Kidney (tissue), 14 donors: ENCODE data around the gene FARP2. TPM values are rescaled to one million over a fixed set of nuclear protein-coding genes. Genes with fewer than 3 reads are reported as not detected.

Source experiments
- DNase-seq, 5 donors: peaks; one replicate each; pipeline ENCODE4 v3.0.0-alpha.2; 2013 to 2020
- FAIRE-seq: peaks from 2 replicates; lab custom pipeline; 2012; peaks lifted over from hg19 to GRCh38; lab: Jason Lieb, UNC
- H3K27ac ChIP-seq, 2 donors: one replicate each; pipeline ENCODE4 v1.7.0; 2013; ENCODE audit warnings: low read depth in 2 of 2, low read length in 2 of 2, inconsistent platforms in 1 of 2
- H3K27me3 ChIP-seq: one replicate; pipeline ENCODE4 v1.7.1; 2013; ENCODE audit warnings: low read length, inconsistent platforms; ENCODE audit not compliant: control insufficient read depth, insufficient read depth
- H3K36me3 ChIP-seq, 3 donors: one replicate each; pipeline versions ENCODE4 v1.7.0 to v1.7.1; 2013; ENCODE audit warnings: low read length in 3 of 3, control low read depth in 1 of 3, inconsistent platforms in 1 of 3; ENCODE audit not compliant: insufficient read depth in 3 of 3, control insufficient read depth in 2 of 3
- H3K4me1 ChIP-seq, 3 donors: one replicate each; pipeline versions ENCODE4 v1.7.0 to v1.7.1; 2013; ENCODE audit warnings: low read length in 3 of 3, inconsistent platforms in 1 of 3, low read depth in 1 of 3; ENCODE audit not compliant: control insufficient read depth in 2 of 3, insufficient read depth in 2 of 3
- H3K4me3 ChIP-seq, 3 donors: one replicate each; pipeline versions ENCODE4 v1.7.0 to v1.8.1; 2013; ENCODE audit warnings: low read length in 3 of 3, control low read depth in 1 of 3, inconsistent platforms in 1 of 3
- H3K9ac ChIP-seq, 3 donors: one replicate each; pipeline versions ENCODE4 v1.7.0 to v1.7.1; 2013; ENCODE audit warnings: low read length in 3 of 3, control low read depth in 1 of 3, inconsistent platforms in 1 of 3
- H3K9me3 ChIP-seq, 3 donors: one replicate each; pipeline versions ENCODE4 v1.7.0 to v1.7.1; 2013; ENCODE audit warnings: low read length in 3 of 3, control low read depth in 1 of 3, inconsistent platforms in 1 of 3; ENCODE audit not compliant: control insufficient read depth in 2 of 3, insufficient read depth in 1 of 3
- intact Hi-C: fragments of 100-400 bp; cut with DNase I; formaldehyde crosslinking; loops from one replicate; pipeline ENCODE4 v1.11.1; 2022
- polyA plus RNA-seq: library from polyadenylated mRNA; stranded (reverse); fragments of 350-450 nt; fragmentation: Illumina TruSeq; extraction: RNeasy Lipid Tissue Mini Kit (QIAGEN cat#74804); gene quantifications from one replicate; pipeline ENCODE4 v1.2.3, GENCODE V29; 2014; ENCODE audit warnings: low read depth, low replicate concordance; ENCODE audit not compliant: insufficient read depth
- total RNA-seq: library from RNA; stranded (reverse); fragmentation: NEBNext Ultra II Directional; extraction: Animal tissue kit (Norgen Biotek cat#: 25700); gene quantifications from one replicate; pipeline ENCODE4 v1.2.1, GENCODE V29; 2021
- TF ChIP-seq, protein P1 (sequence below): IDR thresholded peaks from 3 replicates; pipeline ENCODE4 v1.5.1; 2012; ENCODE audit warnings: mild to moderate bottlenecking, moderate library complexity, borderline replicate concordance; ENCODE audit not compliant: insufficient read depth; ENCODE audit errors: extremely low read depth
- donor health status: control.
- donor health status: control.
- donor health status: control.
- donor health status: control.
- donor health status: control.
- donor health status: DM: yes; HTN: yes; CAD: no.
- donor health status: Normal renal cell carcinoma (clear cell type).

Gene FARP2
- total and polyA plus RNA-seq, 2 donors from 2014 or later: 20.3 to 50.5 TPM

DNA sequence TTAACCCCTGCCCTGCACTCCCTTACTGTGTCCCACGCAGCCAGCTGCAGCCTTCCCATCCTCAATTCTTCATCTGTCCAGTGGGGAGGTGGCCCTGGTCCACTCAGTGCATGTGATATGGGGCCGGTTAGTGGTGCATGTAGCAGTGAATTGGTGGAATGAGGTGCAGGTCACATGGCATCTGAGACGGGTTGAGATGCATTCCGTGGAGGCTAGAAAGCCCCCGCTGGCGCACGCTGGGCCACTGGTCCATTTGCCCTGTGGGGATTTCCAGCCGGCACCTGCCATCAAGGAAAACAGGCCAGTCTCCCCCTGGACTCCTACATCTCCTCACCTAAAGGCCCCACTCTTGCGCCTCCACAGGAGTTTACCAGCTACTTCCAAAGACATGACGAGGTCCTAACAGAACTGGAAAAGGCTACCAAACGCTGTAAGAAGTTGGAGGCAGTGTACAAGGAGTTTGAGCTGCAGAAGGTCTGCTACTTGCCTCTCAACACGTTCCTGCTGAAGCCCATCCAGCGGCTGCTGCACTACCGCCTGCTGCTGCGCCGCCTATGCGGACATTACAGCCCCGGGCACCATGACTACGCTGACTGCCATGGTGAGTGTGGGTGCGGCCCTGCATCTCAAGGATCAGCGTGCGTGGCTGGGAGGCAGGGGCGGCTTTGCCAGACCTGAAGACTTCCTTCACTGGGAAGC lies 111.8 kb downstream of the FARP2 start:
- H3K4me1 ChIP-seq: no peaks in the 10 kb centered on the region
- intact Hi-C loops: no loop called here
- H3K4me3 ChIP-seq: no peak overlapping the region
- H3K9ac ChIP-seq: no peak overlapping the region
- H3K27me3 ChIP-seq: no peaks in the 10 kb centered on the region
- no peak overlapping the region for H3K27ac ChIP-seq
- peaks cover 0 to 12% (median 4%) of the 10 kb centered on the region in 3 donors for H3K36me3 ChIP-seq
- FAIRE-seq (no peak), DNase-seq (no peak)
- TF ChIP-seq, protein P1, sequence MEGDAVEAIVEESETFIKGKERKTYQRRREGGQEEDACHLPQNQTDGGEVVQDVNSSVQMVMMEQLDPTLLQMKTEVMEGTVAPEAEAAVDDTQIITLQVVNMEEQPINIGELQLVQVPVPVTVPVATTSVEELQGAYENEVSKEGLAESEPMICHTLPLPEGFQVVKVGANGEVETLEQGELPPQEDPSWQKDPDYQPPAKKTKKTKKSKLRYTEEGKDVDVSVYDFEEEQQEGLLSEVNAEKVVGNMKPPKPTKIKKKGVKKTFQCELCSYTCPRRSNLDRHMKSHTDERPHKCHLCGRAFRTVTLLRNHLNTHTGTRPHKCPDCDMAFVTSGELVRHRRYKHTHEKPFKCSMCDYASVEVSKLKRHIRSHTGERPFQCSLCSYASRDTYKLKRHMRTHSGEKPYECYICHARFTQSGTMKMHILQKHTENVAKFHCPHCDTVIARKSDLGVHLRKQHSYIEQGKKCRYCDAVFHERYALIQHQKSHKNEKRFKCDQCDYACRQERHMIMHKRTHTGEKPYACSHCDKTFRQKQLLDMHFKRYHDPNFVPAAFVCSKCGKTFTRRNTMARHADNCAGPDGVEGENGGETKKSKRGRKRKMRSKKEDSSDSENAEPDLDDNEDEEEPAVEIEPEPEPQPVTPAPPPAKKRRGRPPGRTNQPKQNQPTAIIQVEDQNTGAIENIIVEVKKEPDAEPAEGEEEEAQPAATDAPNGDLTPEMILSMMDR: no peak
- no peaks in the 10 kb centered on the region for H3K9me3 ChIP-seq

DNA sequence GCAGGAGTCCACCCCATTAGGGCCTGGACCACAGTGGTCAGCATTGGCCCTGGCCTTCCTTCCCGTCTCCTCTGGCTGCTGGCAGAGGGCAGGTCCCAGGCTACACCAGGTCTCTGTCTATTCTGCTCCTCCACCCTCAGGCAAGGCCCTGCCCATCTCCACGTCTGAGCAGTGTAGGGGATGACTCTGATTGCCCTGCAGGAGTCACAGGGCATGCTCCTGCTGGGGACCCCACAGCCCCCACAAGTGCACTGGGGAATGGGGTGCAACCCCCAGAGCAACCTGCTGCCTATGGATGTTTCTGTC lies 112.3 kb downstream of the FARP2 start:
- Histone ChIP-seq H3K36me3 (peaks cover 0 to 12% (median 4%) of the 10 kb centered on the region in 3 donors), H3K4me1 (no peaks in the 10 kb centered on the region), H3K27ac (no peak overlapping the region), H3K4me3 (no peak overlapping the region), H3K27me3 (no peaks in the 10 kb centered on the region), H3K9me3 (no peaks in the 10 kb centered on the region), H3K9ac (no peak overlapping the region)
- DNase-seq (no peak), FAIRE-seq (no peak)
- intact Hi-C loops: no loop called here
- TF ChIP-seq, protein P1: no peak

GRCh38 chr2:241469746-241470145 lies 113.7 kb downstream of the FARP2 start:
- no peak overlapping the region for H3K27ac ChIP-seq
- peaks cover 0 to 12% (median 0%) of the 10 kb centered on the region in 3 donors for H3K36me3 ChIP-seq
- no peaks in the 10 kb centered on the region for H3K9me3 ChIP-seq
- FAIRE-seq (no peak), DNase-seq (no peak)
- intact Hi-C loops: no loop called here
- H3K9ac ChIP-seq: no peak overlapping the region
- TF ChIP-seq, protein P1: no peak
- no peaks in the 10 kb centered on the region for H3K27me3 ChIP-seq
- no peaks in the 10 kb centered on the region for H3K4me1 ChIP-seq
- H3K4me3 ChIP-seq: no peak overlapping the region

GRCh38 chr2:241473399-241473798 lies 117.3 kb downstream of the FARP2 start:
- no peaks in the 10 kb centered on the region for H3K9me3 ChIP-seq
- H3K27ac ChIP-seq: no peak overlapping the region
- no peaks in the 10 kb centered on the region for H3K27me3 ChIP-seq
- no peak overlapping the region for H3K4me3 ChIP-seq
- no peak overlapping the region for H3K9ac ChIP-seq
- H3K36me3 ChIP-seq: peaks cover 1 to 8% (median 2%) of the 10 kb centered on the region in 3 donors
- DNase-seq (no peak), FAIRE-seq (no peak)
- TF ChIP-seq, protein P1: no peak
- H3K4me1 ChIP-seq: no peaks in the 10 kb centered on the region
- intact Hi-C loops: no loop called here
